Measurements from ENCODE around the gene ARHGAP10.

ARHGAP10 gene

GRCh38 chr4:147808447-147808846 is 76.6 kb downstream of the ARHGAP10 start:
- Histone ChIP-seq H3K4ac (ENCODE audit: low read depth in 1 of 2, low read length in 2 of 2) (no peak overlapping the region), H2BK120ac (ENCODE audit: low read depth, low read length) (no peak overlapping the region), H2AK5ac (ENCODE audit: low read length, severe bottlenecking) (no peak overlapping the region), H3K27ac (ENCODE audit: low read length, poor library complexity, severe bottlenecking) (no peak overlapping the region), H3K4me3 (ENCODE audit: insufficient read depth in 1 of 2, low read depth in 1 of 2, low read length in 2 of 2) (no peak overlapping the region), H3K18ac (ENCODE audit: low read depth in 1 of 2, low read length in 2 of 2) (no peak overlapping the region), H3K79me1 (replicated peaks; ENCODE audit: low read length, poor library complexity, severe bottlenecking) (peaks cover 30% of the 10 kb centered on the region), H2AFZ (ENCODE audit: low read depth, low read length) (no peak overlapping the region), H2BK12ac (ENCODE audit: low read length in 2 of 2) (no peak overlapping the region), H4K8ac (ENCODE audit: low read length) (no peak overlapping the region), H3K36me3 (ENCODE audit: control insufficient read depth in 1 of 2, insufficient read depth in 2 of 2, low read depth in 1 of 2, low read length in 2 of 2) (no peaks in the 10 kb centered on the region), H2BK15ac (ENCODE audit: low read depth, poor library complexity, severe bottlenecking) (no peak overlapping the region), H3K4me2 (ENCODE audit: low read length, poor library complexity, severe bottlenecking) (no peak overlapping the region), H4K91ac (ENCODE audit: low read length) (no peak overlapping the region), H3K9ac (ENCODE audit: low read length) (no peak overlapping the region), H3K27me3 (ENCODE audit: control insufficient read depth in 1 of 2, insufficient read depth in 1 of 2, low read length in 2 of 2) (no peaks in the 10 kb centered on the region), H3K23ac (ENCODE audit: low read length in 2 of 2) (no peak overlapping the region), H3K14ac (ENCODE audit: low read length in 2 of 2) (no peak overlapping the region), H3K9me3 (ENCODE audit: control insufficient read depth, low read length) (no peaks in the 10 kb centered on the region), H2BK5ac (ENCODE audit: low read depth, low read length, poor library complexity, severe bottlenecking) (no peak overlapping the region), H3K4me1 (ENCODE audit: control insufficient read depth, insufficient read depth, low read depth, low read length) (peaks cover 2% of the 10 kb centered on the region)
- DNase-seq: no peak
- WGBS: 67% methylated on average over 1 of the region's 1 CpG

- Histone ChIP-seq H3K27me3 (ENCODE audit: control insufficient read depth in 1 of 2, insufficient read depth in 1 of 2, low read length in 2 of 2) (no peaks in the 10 kb centered on the region), H2BK5ac (ENCODE audit: low read depth, low read length, poor library complexity, severe bottlenecking) (no peak overlapping the region), H2BK15ac (ENCODE audit: low read depth, poor library complexity, severe bottlenecking) (no peak overlapping the region), H2AFZ (ENCODE audit: low read depth, low read length) (no peak overlapping the region), H3K9me3 (ENCODE audit: control insufficient read depth, low read length) (no peaks in the 10 kb centered on the region), H4K8ac (ENCODE audit: low read length) (no peak overlapping the region), H3K36me3 (ENCODE audit: control insufficient read depth in 1 of 2, insufficient read depth in 2 of 2, low read depth in 1 of 2, low read length in 2 of 2) (no peaks in the 10 kb centered on the region), H3K9ac (ENCODE audit: low read length) (no peak overlapping the region), H3K79me1 (replicated peaks; ENCODE audit: low read length, poor library complexity, severe bottlenecking) (peaks cover 32% of the 10 kb centered on the region), H2BK120ac (ENCODE audit: low read depth, low read length) (no peak overlapping the region), H4K91ac (ENCODE audit: low read length) (no peak overlapping the region), H2AK5ac (ENCODE audit: low read length, severe bottlenecking) (no peak overlapping the region), H3K4ac (ENCODE audit: low read depth in 1 of 2, low read length in 2 of 2) (no peak overlapping the region), H3K4me3 (ENCODE audit: insufficient read depth in 1 of 2, low read depth in 1 of 2, low read length in 2 of 2) (no peak overlapping the region), H3K4me1 (ENCODE audit: control insufficient read depth, insufficient read depth, low read depth, low read length) (peaks cover 3% of the 10 kb centered on the region), H3K14ac (ENCODE audit: low read length in 2 of 2) (no peak overlapping the region), H3K27ac (ENCODE audit: low read length, poor library complexity, severe bottlenecking) (no peak overlapping the region), H3K4me2 (ENCODE audit: low read length, poor library complexity, severe bottlenecking) (no peak overlapping the region), H3K18ac (ENCODE audit: low read depth in 1 of 2, low read length in 2 of 2) (no peak overlapping the region), H3K23ac (ENCODE audit: low read length in 2 of 2) (no peak overlapping the region), H2BK12ac (ENCODE audit: low read length in 2 of 2) (no peak overlapping the region)
- no peak for DNase-seq
- WGBS: 100% methylated on average over 1 of the region's 3 CpGs
These were observed 77.3 kb downstream of the ARHGAP10 start for GRCh38 chr4:147809211-147809610.

GRCh38 chr4:147811878-147812277 is 80.0 kb downstream of the ARHGAP10 start:
- 96% methylated on average over 6 of the region's 6 CpGs for WGBS
- H4K91ac ChIP-seq (ENCODE audit: low read length): no peak overlapping the region

GRCh38 chr4:147813109-147813773 is 81.4 kb downstream of the ARHGAP10 start:
- Histone ChIP-seq H2BK15ac (ENCODE audit: low read depth, poor library complexity, severe bottlenecking) (no peak overlapping the region), H4K8ac (ENCODE audit: low read length) (no peak overlapping the region), H4K91ac (ENCODE audit: low read length) (no peak overlapping the region), H3K4me3 (ENCODE audit: insufficient read depth in 1 of 2, low read depth in 1 of 2, low read length in 2 of 2) (no peak overlapping the region), H3K4ac (ENCODE audit: low read depth in 1 of 2, low read length in 2 of 2) (no peak overlapping the region), H3K18ac (ENCODE audit: low read depth in 1 of 2, low read length in 2 of 2) (no peak overlapping the region), H3K36me3 (ENCODE audit: control insufficient read depth in 1 of 2, insufficient read depth in 2 of 2, low read depth in 1 of 2, low read length in 2 of 2) (no peaks in the 10 kb centered on the region), H3K79me1 (replicated peaks; ENCODE audit: low read length, poor library complexity, severe bottlenecking) (peaks cover 52% of the 10 kb centered on the region), H3K4me1 (ENCODE audit: control insufficient read depth, insufficient read depth, low read depth, low read length) (peaks cover 3% of the 10 kb centered on the region), H3K9me3 (ENCODE audit: control insufficient read depth, low read length) (no peaks in the 10 kb centered on the region), H3K23ac (ENCODE audit: low read length in 2 of 2) (no peak overlapping the region), H2BK120ac (ENCODE audit: low read depth, low read length) (no peak overlapping the region), H2AK5ac (ENCODE audit: low read length, severe bottlenecking) (no peak overlapping the region), H3K27me3 (ENCODE audit: control insufficient read depth in 1 of 2, insufficient read depth in 1 of 2, low read length in 2 of 2) (no peaks in the 10 kb centered on the region), H2BK12ac (ENCODE audit: low read length in 2 of 2) (peak overlapping the region in 1 of 2 experiments; percentile 52), H3K9ac (ENCODE audit: low read length) (peak overlapping the region; percentile 38), H3K4me2 (ENCODE audit: low read length, poor library complexity, severe bottlenecking) (no peak overlapping the region), H2AFZ (ENCODE audit: low read depth, low read length) (no peak overlapping the region), H3K14ac (ENCODE audit: low read length in 2 of 2) (no peak overlapping the region), H2BK5ac (ENCODE audit: low read depth, low read length, poor library complexity, severe bottlenecking) (no peak overlapping the region), H3K27ac (ENCODE audit: low read length, poor library complexity, severe bottlenecking) (no peak overlapping the region)
- 95% methylated on average over 7 of the region's 7 CpGs for WGBS
- DNase-seq: no peak

More at GRCh38 chr4:147811878-147812277, 80.0 kb downstream of the ARHGAP10 start:
- no peak for DNase-seq
- Histone ChIP-seq H2AFZ (ENCODE audit: low read depth, low read length) (no peak overlapping the region), H3K9me3 (ENCODE audit: control insufficient read depth, low read length) (no peaks in the 10 kb centered on the region), H2BK15ac (ENCODE audit: low read depth, poor library complexity, severe bottlenecking) (no peak overlapping the region), H2AK5ac (ENCODE audit: low read length, severe bottlenecking) (no peak overlapping the region), H2BK120ac (ENCODE audit: low read depth, low read length) (no peak overlapping the region), H3K79me1 (replicated peaks; ENCODE audit: low read length, poor library complexity, severe bottlenecking) (peaks cover 44% of the 10 kb centered on the region), H3K4me2 (ENCODE audit: low read length, poor library complexity, severe bottlenecking) (no peak overlapping the region), H3K4ac (ENCODE audit: low read depth in 1 of 2, low read length in 2 of 2) (no peak overlapping the region), H2BK12ac (ENCODE audit: low read length in 2 of 2) (no peak overlapping the region), H3K4me3 (ENCODE audit: insufficient read depth in 1 of 2, low read depth in 1 of 2, low read length in 2 of 2) (no peak overlapping the region), H3K14ac (ENCODE audit: low read length in 2 of 2) (no peak overlapping the region), H3K18ac (ENCODE audit: low read depth in 1 of 2, low read length in 2 of 2) (no peak overlapping the region), H3K27me3 (ENCODE audit: control insufficient read depth in 1 of 2, insufficient read depth in 1 of 2, low read length in 2 of 2) (no peaks in the 10 kb centered on the region), H3K36me3 (ENCODE audit: control insufficient read depth in 1 of 2, insufficient read depth in 2 of 2, low read depth in 1 of 2, low read length in 2 of 2) (no peaks in the 10 kb centered on the region), H2BK5ac (ENCODE audit: low read depth, low read length, poor library complexity, severe bottlenecking) (no peak overlapping the region), H3K23ac (ENCODE audit: low read length in 2 of 2) (no peak overlapping the region), H4K8ac (ENCODE audit: low read length) (no peak overlapping the region), H3K4me1 (ENCODE audit: control insufficient read depth, insufficient read depth, low read depth, low read length) (peaks cover 3% of the 10 kb centered on the region), H3K9ac (ENCODE audit: low read length) (no peak overlapping the region), H3K27ac (ENCODE audit: low read length, poor library complexity, severe bottlenecking) (no peak overlapping the region)

Data from mesenchymal stem cell (in vitro differentiated cells and primary cell).